ENCODE data around the gene PHOSPHO1.

Gene PHOSPHO1

GRCh38 chr17:49203796-49204195 is 26.8 kb downstream of the PHOSPHO1 start:
- in situ Hi-C loops (cut with HindIII; ENCODE audit: low sequenced_read_pairs) = no loop called here
- TF ChIP-seq CTCF (IDR thresholded peaks at IDR 0.05; ENCODE audit: low read depth, low read length, missing control alignments) = no peak

GRCh38 chr17:49201481-49201927 is 29.1 kb downstream of the PHOSPHO1 start:
- in situ Hi-C loops (cut with HindIII; ENCODE audit: low sequenced_read_pairs) = no loop called here
- no peak overlapping the region for H3K4me3 ChIP-seq (ENCODE audit: low read depth, low read length)
- peak; percentile 16 for DNase-seq (ENCODE audit: low read depth)
- no peak for TF ChIP-seq CTCF (IDR thresholded peaks at IDR 0.05; ENCODE audit: low read depth, low read length, missing control alignments)

More at GRCh38 chr17:49203796-49204195, 26.8 kb downstream of the PHOSPHO1 start:
- DNase-seq (ENCODE audit: low read depth) = no peak
- H3K4me3 ChIP-seq (ENCODE audit: low read depth, low read length) = no peak overlapping the region

GRCh38 chr17:49200423-49201083 is 30.0 kb downstream of the PHOSPHO1 start:
- in situ Hi-C loops (cut with HindIII; ENCODE audit: low sequenced_read_pairs) = no loop called here
- H3K4me3 ChIP-seq (ENCODE audit: low read depth, low read length) = no peak overlapping the region
- no peak for DNase-seq (ENCODE audit: low read depth)
- no peak for TF ChIP-seq CTCF (IDR thresholded peaks at IDR 0.05; ENCODE audit: low read depth, low read length, missing control alignments)

- DNase-seq (ENCODE audit: low read depth) = no peak
- TF ChIP-seq CTCF (IDR thresholded peaks at IDR 0.05; ENCODE audit: low read depth, low read length, missing control alignments) = no peak
- in situ Hi-C loops (cut with HindIII; ENCODE audit: low sequenced_read_pairs) = no loop called here
- no peak overlapping the region for H3K4me3 ChIP-seq (ENCODE audit: low read depth, low read length)
Measured at GRCh38 chr17:49198211-49198610, 32.4 kb downstream of the PHOSPHO1 start.

- in situ Hi-C loops (cut with HindIII; ENCODE audit: low sequenced_read_pairs) = no loop called here
- TF ChIP-seq CTCF (IDR thresholded peaks at IDR 0.05; ENCODE audit: low read depth, low read length, missing control alignments) = no peak
- DNase-seq (ENCODE audit: low read depth) = no peak
- H3K4me3 ChIP-seq (ENCODE audit: low read depth, low read length) = no peak overlapping the region
Measured at GRCh38 chr17:49197346-49197998, 33.1 kb downstream of the PHOSPHO1 start.

GRCh38 chr17:49196520-49196919 is 34.1 kb downstream of the PHOSPHO1 start:
- in situ Hi-C loops (cut with HindIII; ENCODE audit: low sequenced_read_pairs) = no loop called here
- H3K4me3 ChIP-seq (ENCODE audit: low read depth, low read length) = no peak overlapping the region
- DNase-seq (ENCODE audit: low read depth) = no peak
- no peak for TF ChIP-seq CTCF (IDR thresholded peaks at IDR 0.05; ENCODE audit: low read depth, low read length, missing control alignments)

Data from astrocyte of the cerebellum (primary cell).